GM10248 (cell line): ENCODE results near the gene ZNF526.
"Not testable (repeated sequence)": the region's sequence is repeated elsewhere in the genome, so short reads cannot be mapped to it uniquely, and the experiment has no call there.

Experiments
- CTCF ChIA-PET: fragments of 300-600 bp; sonication (Branson Sonifier 250); formaldehyde crosslinking; extraction: SDS; loops from one replicate; lab custom pipeline; 2021; ENCODE audit warnings: antibody characterized with exemption; lab: Yijun Ruan, JAX
- POLR2A ChIA-PET: fragments of 350-650 bp; sonication (Branson Sonifier 250); formaldehyde crosslinking; extraction: SDS; loops from one replicate; lab custom pipeline; 2020; ENCODE audit warnings: antibody characterized with exemption; lab: Yijun Ruan, JAX
- DNase-seq: peaks from one replicate; pipeline ENCODE4 v3.0.0; 2012; ENCODE audit errors: extremely low spot score
- TF ChIP-seq, protein P1 (sequence below): IDR thresholded peaks from 2 replicates; pipeline ENCODE4 v1.5.1; 2012; ENCODE audit warnings: mild to moderate bottlenecking, low read depth; ENCODE audit errors: extremely low read depth, missing control alignments, control extremely low read depth

Gene ZNF526

DNA sequence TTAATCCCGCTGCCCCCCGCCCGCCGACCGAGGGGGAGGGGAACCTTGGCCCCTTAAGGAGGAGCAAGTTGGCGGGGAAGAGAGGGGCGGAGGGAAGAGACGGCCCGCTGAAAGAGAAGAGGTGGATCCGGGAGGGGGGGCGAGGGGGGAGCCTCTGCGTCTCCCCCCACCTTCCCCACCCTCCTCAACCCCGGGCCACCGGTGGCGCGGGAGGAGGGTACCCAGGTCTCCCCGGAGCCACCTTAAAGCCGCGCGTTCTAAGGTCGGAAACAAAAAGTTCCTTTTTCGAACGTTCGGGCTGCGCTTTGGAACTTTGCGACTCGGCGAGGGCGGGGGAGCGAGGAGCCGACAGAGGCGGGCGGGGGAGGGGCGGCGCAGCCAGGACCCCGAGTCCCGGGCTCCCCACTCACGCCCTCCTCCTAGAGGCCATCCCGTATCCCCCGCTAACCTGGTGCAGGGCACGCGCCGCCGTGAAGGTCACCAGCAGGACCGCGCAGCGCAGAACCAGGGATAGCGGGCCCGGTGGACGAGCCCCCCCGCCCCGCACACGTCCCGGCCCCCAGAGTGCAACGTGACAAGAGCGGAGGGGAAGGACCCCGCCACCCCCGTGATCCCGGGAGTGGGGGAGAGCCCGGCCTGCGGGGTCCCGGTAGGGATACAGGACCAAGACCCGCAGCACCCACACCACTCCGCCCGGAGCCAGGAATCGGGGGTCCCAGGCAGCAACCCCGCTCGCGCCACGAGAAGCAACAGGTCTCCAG is 34.2 kb downstream of the ZNF526 start:
- CTCF ChIA-PET: no interaction called here
- peak; percentile 64 for DNase-seq
- POLR2A ChIA-PET: no interaction called here

DNA sequence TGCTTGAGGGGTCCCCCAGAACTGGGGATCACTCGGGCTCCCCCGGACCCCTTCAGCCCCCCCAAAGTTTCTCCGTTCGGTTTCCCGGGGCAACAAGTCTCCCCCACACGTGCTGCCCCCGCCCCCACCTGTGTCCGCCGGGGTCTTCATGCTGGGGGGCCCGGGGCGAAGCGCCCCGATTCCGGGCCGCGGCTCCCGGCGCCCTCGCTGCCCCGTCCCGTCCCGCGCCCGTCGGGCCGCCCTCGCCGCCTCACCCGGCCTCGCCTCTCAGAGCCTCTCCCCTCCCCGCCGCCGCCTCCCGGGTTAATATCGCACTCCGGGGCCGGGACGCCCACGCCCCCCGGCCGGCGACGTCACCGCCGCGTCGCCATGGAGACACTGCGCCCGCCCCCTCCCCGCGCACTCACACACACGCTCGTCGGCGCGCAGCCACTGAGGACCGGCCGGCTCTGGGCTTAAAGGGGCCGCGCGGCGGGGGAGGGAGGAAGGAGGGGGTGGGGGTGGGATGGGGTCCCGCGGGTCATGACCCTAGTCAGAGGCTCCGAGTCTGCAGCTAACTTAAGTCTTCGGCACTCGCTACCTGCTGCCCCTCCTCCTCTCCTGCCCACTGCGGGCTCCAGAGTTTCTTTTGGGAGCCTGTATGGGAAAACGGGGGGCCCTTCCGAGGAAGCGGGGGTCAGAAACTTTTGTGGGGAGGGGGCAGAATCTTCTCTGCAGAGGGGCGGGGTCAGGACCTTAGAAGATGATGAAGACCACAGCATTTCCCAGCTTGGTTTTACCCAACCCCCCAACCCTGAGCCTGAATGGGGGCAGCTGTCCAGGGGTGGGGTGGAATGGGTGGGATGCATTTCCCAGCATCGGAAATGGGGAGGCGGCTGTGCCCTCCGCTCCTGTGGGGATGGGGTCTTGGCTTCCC is 35.0 kb downstream of the ZNF526 start, which contains the start of gene ERF:
Gene ERF (minus strand): TSS at position 279 of the 916 bp plus-strand sequence. CDS start 129 bp downstream, at position 150.
- TF ChIP-seq, protein P1, sequence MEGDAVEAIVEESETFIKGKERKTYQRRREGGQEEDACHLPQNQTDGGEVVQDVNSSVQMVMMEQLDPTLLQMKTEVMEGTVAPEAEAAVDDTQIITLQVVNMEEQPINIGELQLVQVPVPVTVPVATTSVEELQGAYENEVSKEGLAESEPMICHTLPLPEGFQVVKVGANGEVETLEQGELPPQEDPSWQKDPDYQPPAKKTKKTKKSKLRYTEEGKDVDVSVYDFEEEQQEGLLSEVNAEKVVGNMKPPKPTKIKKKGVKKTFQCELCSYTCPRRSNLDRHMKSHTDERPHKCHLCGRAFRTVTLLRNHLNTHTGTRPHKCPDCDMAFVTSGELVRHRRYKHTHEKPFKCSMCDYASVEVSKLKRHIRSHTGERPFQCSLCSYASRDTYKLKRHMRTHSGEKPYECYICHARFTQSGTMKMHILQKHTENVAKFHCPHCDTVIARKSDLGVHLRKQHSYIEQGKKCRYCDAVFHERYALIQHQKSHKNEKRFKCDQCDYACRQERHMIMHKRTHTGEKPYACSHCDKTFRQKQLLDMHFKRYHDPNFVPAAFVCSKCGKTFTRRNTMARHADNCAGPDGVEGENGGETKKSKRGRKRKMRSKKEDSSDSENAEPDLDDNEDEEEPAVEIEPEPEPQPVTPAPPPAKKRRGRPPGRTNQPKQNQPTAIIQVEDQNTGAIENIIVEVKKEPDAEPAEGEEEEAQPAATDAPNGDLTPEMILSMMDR: no peak
- ChIA-PET CTCF (interaction anchor here (1.1 to 1.6 kb wide), 2 partner anchors 24 to 41 kb away, joined by 4 to 5 read pairs; no protein-coding TSS in a partner anchor), POLR2A (interaction anchor here (0.6 kb wide), 1 partner anchor 385 kb away, joined by 4 read pairs; no protein-coding TSS in a partner anchor)
- peak; percentile 97 for DNase-seq

More for the DNA sequence above, 34.2 kb downstream of the ZNF526 start:
- TF ChIP-seq, protein P1: no peak

DNA sequence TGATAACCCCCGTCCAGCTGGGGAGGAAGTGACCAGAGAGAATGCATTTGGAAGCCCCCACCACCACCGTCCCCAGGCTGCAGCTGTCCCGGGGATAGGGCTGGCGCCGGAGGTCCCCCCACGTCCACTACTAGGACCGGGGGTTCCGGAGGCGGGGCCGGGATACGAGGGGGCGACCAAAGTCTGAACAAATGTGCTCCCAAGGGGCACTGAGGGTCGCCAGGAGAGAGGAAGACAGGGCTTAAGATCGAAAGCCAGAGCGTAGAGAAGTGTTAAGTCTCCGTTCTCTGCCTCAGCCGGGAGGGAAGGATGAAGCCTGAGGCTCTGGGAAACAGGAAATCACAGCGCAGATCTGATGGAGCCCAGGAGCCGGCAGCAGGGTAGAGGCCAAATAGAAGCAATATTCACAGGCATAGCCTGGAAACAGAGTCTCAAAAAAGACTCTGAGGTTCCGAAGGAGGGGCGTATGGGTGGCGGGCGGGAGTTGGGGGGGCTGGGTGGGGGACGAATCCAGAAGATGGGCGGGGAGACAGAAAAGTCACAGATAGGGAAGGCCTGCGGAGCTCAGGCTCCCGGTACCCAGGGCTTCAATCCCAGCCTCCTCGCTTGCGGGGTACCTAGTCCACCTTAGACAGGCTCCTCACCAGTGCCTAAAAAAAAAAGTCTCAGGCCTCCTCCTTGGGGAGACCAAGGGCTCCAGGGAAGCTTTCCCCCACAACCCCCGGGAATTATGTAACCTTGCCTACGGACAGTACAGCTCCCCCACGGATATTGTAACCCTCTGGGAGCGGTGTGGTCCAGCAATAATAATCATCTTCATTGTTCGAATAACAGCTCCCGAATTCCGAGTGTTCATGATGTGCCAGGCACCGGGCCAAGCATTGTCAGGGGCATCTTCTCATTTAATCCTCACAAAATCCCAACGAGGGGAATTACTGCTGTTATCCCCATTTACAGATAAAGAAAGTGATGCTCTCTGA is 35.9 kb downstream of the ZNF526 start:
- DNase-seq: no peak
- TF ChIP-seq, protein P1: no peak
- CTCF ChIA-PET: interaction anchor here (1.1 to 1.6 kb wide), 2 partner anchors 23 to 41 kb away, joined by 4 to 5 read pairs; no protein-coding TSS in a partner anchor
- POLR2A ChIA-PET: interaction anchor here (0.6 kb wide), 1 partner anchor 386 kb away, joined by 4 read pairs; no protein-coding TSS in a partner anchor

DNA sequence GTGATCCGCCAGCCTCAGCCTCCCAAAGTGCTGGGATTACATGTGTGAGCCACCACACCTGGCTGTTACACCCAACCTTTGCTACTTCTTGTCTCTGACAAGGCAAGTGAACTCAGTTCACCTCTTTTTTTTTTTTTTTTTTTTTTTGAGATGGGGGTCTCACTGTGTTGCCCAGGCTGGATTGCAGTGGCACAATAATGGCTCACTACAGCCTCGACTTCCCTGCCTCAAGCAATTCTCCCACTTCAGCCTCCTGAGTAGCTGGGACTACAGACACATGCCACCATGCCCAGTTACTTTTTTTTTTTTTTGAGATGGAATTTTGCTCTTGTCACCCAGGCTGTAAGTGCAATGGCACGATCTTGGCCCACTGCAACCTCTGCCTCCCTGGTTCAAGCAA is 37.7 kb downstream of the ZNF526 start:
- ChIA-PET CTCF (interaction anchor here (1.6 to 1.8 kb wide), 2 partner anchors 12 to 22 kb away, joined by 5 to 6 read pairs; partner anchors contain the start of gene CIC), POLR2A (interaction anchor here (0.6 kb wide), 1 partner anchor 41 kb away, joined by 3 read pairs; no protein-coding TSS in a partner anchor)
- not testable (repeated sequence) for DNase-seq

DNA sequence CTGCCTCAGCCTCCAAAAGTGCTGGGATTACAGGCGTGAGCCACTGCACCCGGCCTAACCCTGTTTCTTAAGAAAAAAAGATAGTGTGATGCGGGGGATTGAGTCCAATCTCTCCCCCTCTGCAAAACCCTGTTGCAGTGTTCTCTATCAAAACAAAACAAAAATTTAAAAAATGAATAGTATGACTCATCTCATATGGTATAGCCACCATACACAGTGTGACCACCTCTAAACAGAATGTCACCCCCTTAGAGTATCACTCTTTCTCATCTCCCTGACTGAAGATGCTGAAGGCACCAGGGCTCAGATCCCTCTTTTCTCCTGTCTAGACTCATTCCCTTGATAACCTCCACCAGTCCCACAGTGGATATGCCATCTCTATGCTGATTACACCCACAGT is 41.7 kb downstream of the ZNF526 start:
- ChIA-PET POLR2A (no interaction called here), CTCF (interaction anchor here (0.6 to 2.7 kb wide), 4 partner anchors 17 to 19 kb away, joined by 3 to 9 read pairs (median 5); no protein-coding TSS in a partner anchor)
- DNase-seq: no peak
- TF ChIP-seq, protein P1: no peak

DNA sequence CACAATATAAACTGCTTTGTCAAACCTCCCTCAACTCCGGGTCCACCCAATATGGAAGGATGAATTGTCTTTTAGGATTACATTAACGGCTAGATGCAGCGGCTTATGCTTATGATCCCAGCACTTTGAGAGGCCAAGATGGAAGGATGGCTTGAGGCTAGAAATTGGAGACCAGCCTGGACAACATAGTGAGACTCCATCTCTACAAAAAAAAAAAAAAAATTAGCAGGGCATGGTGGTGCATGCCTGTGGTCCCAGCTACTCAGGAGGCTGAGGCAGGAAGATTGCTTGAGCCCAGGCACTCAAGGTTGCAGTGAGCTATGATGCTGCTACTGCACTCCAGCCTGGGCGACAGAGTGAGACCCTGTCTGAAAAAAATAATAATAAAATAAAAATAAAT is 46.0 kb downstream of the ZNF526 start:
- POLR2A ChIA-PET, DNase-seq: not testable (repeated sequence)
- CTCF ChIA-PET: interaction anchor here (1.0 to 2.3 kb wide), 2 partner anchors 13 to 22 kb away, joined by 3 to 7 read pairs; no protein-coding TSS in a partner anchor

DNA sequence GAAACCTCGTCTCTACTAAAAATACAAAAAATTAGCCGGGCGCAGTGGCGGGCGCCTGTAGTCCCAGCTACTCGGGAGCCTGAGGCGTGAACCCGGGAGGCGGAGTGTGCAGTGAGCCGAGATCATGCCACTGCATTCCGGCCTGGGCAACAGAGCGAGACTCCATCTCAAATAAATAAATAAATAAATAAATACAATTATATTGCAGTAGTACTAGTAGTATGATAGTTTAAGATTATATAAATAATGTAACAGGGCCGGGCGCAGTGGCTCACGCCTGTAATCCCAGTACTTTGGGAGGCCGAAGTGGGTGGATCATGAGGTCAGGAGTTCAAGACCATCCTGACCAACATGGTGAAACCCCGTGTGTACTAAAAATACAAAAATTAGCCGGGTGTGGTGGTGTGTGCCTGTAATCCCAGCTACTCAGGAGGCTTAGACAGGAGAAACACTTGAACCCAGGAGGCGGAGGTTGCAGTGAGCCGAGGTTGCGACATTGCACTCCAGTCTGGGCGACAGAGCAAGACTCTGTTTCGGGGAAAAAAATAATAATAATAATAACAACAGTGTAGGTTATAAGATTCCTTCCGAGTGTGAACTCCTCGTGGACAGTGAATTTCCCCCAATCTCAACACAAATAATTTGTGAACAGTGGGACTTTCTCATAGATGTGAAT is 47.0 kb downstream of the ZNF526 start:
- POLR2A ChIA-PET, DNase-seq: not testable (repeated sequence)
- CTCF ChIA-PET: interaction anchor here (1.0 to 2.3 kb wide), 5 partner anchors 12 to 159 kb away, joined by 3 to 7 read pairs (median 3); no protein-coding TSS in a partner anchor
